LNCaP clone FGC (cell line): ENCODE results near the gene FBXL7.

Experiments used
- DNase-seq: peaks from one replicate; pipeline ENCODE4 v3.0.0-alpha.2; 2011; ENCODE audit warnings: low read depth
- H3K4me3 ChIP-seq: 2 replicates; pipeline ENCODE4 v1.5.1; 2011; ENCODE audit warnings: mild to moderate bottlenecking, low read depth, low read length, control low read depth
- TF ChIP-seq, protein P1 (sequence below): IDR thresholded peaks from 2 replicates; pipeline ENCODE4 v1.5.1; 2012; ENCODE audit warnings: mild to moderate bottlenecking; ENCODE audit not compliant: control insufficient read depth, insufficient read depth; ENCODE audit errors: extremely low read depth

The FBXL7 gene

GRCh38 chr5:15547261-15547839 is 47.4 kb downstream of the FBXL7 start:
- no peak overlapping the region for H3K4me3 ChIP-seq
- DNase-seq: no peak
- TF ChIP-seq, protein P1, sequence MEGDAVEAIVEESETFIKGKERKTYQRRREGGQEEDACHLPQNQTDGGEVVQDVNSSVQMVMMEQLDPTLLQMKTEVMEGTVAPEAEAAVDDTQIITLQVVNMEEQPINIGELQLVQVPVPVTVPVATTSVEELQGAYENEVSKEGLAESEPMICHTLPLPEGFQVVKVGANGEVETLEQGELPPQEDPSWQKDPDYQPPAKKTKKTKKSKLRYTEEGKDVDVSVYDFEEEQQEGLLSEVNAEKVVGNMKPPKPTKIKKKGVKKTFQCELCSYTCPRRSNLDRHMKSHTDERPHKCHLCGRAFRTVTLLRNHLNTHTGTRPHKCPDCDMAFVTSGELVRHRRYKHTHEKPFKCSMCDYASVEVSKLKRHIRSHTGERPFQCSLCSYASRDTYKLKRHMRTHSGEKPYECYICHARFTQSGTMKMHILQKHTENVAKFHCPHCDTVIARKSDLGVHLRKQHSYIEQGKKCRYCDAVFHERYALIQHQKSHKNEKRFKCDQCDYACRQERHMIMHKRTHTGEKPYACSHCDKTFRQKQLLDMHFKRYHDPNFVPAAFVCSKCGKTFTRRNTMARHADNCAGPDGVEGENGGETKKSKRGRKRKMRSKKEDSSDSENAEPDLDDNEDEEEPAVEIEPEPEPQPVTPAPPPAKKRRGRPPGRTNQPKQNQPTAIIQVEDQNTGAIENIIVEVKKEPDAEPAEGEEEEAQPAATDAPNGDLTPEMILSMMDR: no peak

DNA sequence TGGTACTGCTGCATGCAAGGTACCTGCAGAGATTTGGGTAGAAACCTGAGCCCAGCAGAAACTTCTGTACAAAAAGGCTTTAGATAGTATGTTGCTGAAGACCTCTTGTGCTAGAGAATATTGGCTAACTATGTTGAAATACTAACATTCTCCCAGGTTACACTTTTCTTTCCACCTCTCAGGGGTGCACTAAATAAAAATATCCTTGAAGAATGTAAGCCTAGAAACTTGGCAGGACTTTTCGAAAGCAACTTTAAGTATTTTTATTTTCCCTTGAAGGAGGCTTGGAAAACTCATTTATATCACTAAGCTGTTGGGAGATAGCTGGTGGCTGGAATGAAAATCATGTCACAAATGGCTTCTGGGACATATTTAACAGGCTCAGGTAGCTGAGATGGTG is 50.0 kb downstream of the FBXL7 start:
- TF ChIP-seq, protein P1: no peak
- DNase-seq: no peak
- no peak overlapping the region for H3K4me3 ChIP-seq

DNA sequence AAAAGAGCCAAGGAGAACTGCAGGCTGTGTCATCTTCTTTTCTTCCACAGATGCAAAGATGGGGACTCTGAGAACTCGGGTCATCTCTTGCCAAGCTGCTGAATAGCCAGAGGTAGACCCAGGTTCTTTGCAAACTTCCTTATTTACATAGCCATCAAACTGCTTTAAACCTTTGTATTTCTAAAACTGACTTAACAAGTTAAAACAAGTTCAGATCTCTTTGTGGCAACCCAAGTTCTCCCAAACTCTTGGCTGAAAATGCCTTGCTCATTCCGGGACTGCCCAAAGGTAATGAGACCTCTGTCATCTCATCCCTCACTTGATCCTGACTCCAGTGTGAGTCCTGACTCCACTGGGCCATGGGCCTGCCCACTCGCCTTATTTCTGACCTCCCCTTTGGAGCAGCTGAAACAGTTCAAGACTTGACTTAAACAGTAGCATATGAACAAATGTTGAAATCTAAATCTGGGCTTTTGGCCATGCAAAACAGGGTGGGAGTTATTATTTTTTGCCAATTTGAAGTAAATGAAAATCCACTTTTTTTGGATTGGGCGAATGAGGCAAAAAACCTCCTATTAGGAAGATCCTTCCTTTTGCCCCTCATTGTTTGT is 50.6 kb downstream of the FBXL7 start:
- H3K4me3 ChIP-seq: no peak overlapping the region
- TF ChIP-seq, protein P1: no peak
- no peak for DNase-seq

DNA sequence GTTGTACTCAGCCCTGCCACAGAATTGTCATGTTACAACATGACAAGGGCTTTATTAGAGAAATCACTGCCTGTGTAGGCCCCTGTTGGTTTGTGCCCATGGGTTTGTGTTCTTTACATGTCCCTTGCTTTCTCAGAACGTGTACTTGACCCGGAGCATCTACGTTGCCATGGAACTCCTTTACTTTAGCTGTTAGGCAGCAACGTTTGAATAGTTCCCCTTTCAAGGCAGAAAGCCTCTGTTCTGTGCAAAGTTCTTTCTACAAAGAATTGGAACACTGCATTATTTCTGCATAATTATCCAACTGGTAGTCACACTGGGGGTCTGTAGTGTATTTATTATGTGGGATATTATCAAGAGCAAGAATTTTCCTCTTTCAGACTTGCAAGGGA is 51.1 kb downstream of the FBXL7 start:
- no peak overlapping the region for H3K4me3 ChIP-seq
- no peak for DNase-seq
- TF ChIP-seq, protein P1: no peak

- TF ChIP-seq, protein P1: no peak
- no peak overlapping the region for H3K4me3 ChIP-seq
- DNase-seq: no peak
These were observed 54.6 kb downstream of the FBXL7 start for GRCh38 chr5:15554542-15554941.

DNA sequence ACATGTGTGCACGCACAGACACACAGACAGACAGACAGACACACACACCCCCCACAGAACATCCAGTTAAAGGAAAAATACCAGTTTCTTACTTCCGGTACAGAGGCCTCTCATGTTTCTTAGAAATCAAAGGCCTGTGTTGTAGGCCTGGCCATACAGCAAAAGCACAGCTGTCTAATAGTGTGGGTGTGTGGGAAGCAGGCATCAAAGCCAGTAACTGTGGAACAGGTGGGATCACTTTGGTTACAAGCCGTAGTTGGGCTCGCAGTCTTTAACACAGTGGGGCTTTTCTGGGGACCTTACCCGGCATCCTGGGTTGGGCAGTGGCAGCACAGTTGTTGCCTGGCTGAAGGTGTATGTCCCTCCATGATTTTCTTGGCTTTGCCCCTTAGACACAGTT is 55.2 kb downstream of the FBXL7 start:
- H3K4me3 ChIP-seq: no peak overlapping the region
- TF ChIP-seq, protein P1: no peak
- DNase-seq: no peak

- TF ChIP-seq, protein P1: no peak
- DNase-seq: no peak
- no peak overlapping the region for H3K4me3 ChIP-seq
These were observed 58.3 kb downstream of the FBXL7 start for GRCh38 chr5:15558240-15558639.
